Panc1 (cell line): Measurements from ENCODE around the gene RNASEH1. TPM values are rescaled to one million over a fixed set of nuclear protein-coding genes. Genes with fewer than 3 reads are reported as not detected.

Experiments used
- ATAC-seq: fragments of 200-7000 bp; cut with Tn5 transposase; 2 replicates; pipeline ENCODE4 v1.9.1; 2020; ENCODE audit warnings: mild to moderate bottlenecking, moderate library complexity
- BruUV-seq: library from RNA; stranded (reverse); fragments of 400-500 nt; replicated peaks from 2 replicates; lab custom pipeline; 2021; lab: Mats Ljungman, UMichigan
- CTCF ChIA-PET: fragments of 300-600 bp; sonication (Branson Sonifier 250); formaldehyde crosslinking; loops from one replicate; lab custom pipeline; 2022; ENCODE audit warnings: antibody characterized with exemption; lab: Charles Lee
- POLR2A ChIA-PET: fragments of 300-600 bp; sonication (Branson Sonifier 250); formaldehyde crosslinking; loops from one replicate; lab custom pipeline; 2022; ENCODE audit warnings: antibody characterized with exemption; lab: Charles Lee
- DNase-seq: peaks from one replicate; pipeline ENCODE4 v3.0.0-alpha.2; 2010; ENCODE audit warnings: low read depth, low spot score
- H3K27ac ChIP-seq: 2 replicates; pipeline ENCODE4 v1.5.1; 2011; ENCODE audit warnings: mild to moderate bottlenecking, low read length, inconsistent platforms
- H3K27me3 ChIP-seq: fragments of 200-500 bp; sonication (Bioruptor generic); 2 replicates; pipeline ENCODE4 v1.6.0; 2014; ENCODE audit warnings: low read length, inconsistent platforms; ENCODE audit not compliant: control insufficient read depth, insufficient read depth
- H3K36me3 ChIP-seq: fragments of 200-500 bp; sonication (Bioruptor generic); 2 replicates; pipeline ENCODE4 v1.5.1; 2014; ENCODE audit warnings: inconsistent platforms, mild to moderate bottlenecking, low read length, moderate library complexity; ENCODE audit not compliant: control insufficient read depth, insufficient read depth
- H3K4me1 ChIP-seq: 2 replicates; pipeline ENCODE4 v1.5.1; 2011; ENCODE audit warnings: inconsistent platforms, mild to moderate bottlenecking, low read length, moderate library complexity; ENCODE audit not compliant: control insufficient read depth, insufficient read depth
- H3K4me3 ChIP-seq, 2 experiments: 2 replicates each; pipeline ENCODE4 v1.5.1; 2011 to 2012; ENCODE audit warnings: low read depth in 2 of 2, low read length in 2 of 2, mild to moderate bottlenecking in 2 of 2, inconsistent platforms in 1 of 2, moderate library complexity in 1 of 2
- H3K9me3 ChIP-seq: fragments of 200-500 bp; sonication (Bioruptor generic); 2 replicates; pipeline ENCODE4 v1.5.1; 2014; ENCODE audit warnings: low read depth, mild to moderate bottlenecking, inconsistent platforms, low read length, moderate library complexity; ENCODE audit not compliant: control insufficient read depth, insufficient read depth
- POLR2AphosphoS5 ChIP-seq: IDR thresholded peaks from 2 replicates; pipeline ENCODE4 v1.6.1; 2012; ENCODE audit warnings: mild to moderate bottlenecking, low read depth, low read length, moderate library complexity
- SIN3A ChIP-seq: IDR thresholded peaks from 2 replicates; pipeline ENCODE4 v1.6.1; 2012; ENCODE audit warnings: low read depth, mild to moderate bottlenecking, low read length, moderate library complexity, borderline replicate concordance; ENCODE audit not compliant: insufficient read depth
- TCF7L2 ChIP-seq: IDR thresholded peaks from 2 replicates; pipeline ENCODE4 v1.6.1; 2011; ENCODE audit warnings: mild to moderate bottlenecking, low read depth, low read length, inconsistent platforms
- in situ Hi-C: cut with HindIII; loops from 2 replicates; pipeline ENCODE4 v1.10.0; 2016; ENCODE audit warnings: low sequenced_read_pairs, low pct_unique_long_range_greater_than_20kb
- intact Hi-C: fragments of 100-400 bp; cut with micrococcal nuclease; formaldehyde crosslinking; loops from one replicate; pipeline ENCODE4 v1.10.0; 2022; ENCODE audit not compliant: unreplicated experiment
- total RNA-seq: library from RNA; stranded (reverse); gene quantifications from one replicate; pipeline ENCODE4 v1.2.1, GENCODE V29; 2021; ENCODE audit not compliant: unreplicated experiment
- TF ChIP-seq, protein P1 (sequence below): fragments of 450-650 bp; IDR thresholded peaks from 2 replicates; pipeline ENCODE4 v1.5.1; 2017; ENCODE audit warnings: mild to moderate bottlenecking
- TF ChIP-seq, protein P2 (sequence below), 2 experiments: IDR thresholded peaks; 2 replicates each; pipeline ENCODE4 v1.6.1; 2011 to 2012; ENCODE audit warnings: low read depth in 2 of 2, control low read depth in 1 of 2, low read length in 1 of 2, mild to moderate bottlenecking in 1 of 2, moderate library complexity in 1 of 2; ENCODE audit not compliant: insufficient read depth in 1 of 2

Gene RNASEH1
- total RNA-seq, 1 experiment from 2014 or later, result 43.7 TPM

DNA sequence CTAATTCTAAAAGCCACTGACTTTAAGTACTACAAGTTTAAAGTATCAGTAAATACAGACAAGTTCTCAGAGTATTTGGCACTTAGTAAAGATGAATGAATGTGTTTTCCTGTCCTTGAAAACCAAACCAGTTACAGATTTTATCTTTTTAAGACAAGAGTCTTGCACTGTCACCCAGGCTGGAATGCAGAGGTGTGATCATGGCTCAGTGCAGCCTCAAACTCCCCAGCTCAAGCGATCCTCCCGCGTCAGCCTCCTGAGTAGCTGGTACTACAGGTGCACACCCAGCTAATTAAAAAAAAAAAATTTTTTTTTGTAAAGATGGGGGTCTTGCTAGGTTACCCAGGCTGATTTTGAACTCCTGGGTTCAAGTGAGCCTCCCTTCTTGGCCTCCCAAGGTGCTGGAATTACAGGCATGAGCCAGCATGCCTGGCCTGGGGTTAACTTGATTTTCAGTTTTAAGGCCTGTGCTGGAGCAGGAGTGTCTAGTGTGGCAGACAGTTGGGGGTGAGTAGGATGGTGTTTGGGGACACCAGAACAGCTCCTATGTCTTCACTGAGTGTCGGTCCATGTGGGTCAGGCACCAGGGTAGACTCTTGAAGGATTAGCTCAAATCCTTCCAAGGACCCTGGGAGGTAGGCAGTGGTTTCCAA is 26.6 kb upstream of the RNASEH1 start:
- ATAC-seq, result peak; percentile 4; the same call in 1 of the 2 replicates
- DNase-seq, result no peak
- ChIA-PET CTCF (interaction anchor here (0.5 kb wide), 1 partner anchor 15 kb away, joined by 4 read pairs; no protein-coding TSS in a partner anchor), POLR2A (interaction anchor here (0.6 to 1.1 kb wide), 2 partner anchors 27 to 29 kb away, joined by 3 to 4 read pairs; partner anchors contain the start of gene RNASEH1)
- Histone ChIP-seq H3K27me3 (no peaks in the 10 kb centered on the region), H3K4me3 (no peak overlapping the region), H3K9me3 (no peaks in the 10 kb centered on the region), H3K36me3 (peaks cover 30% of the 10 kb centered on the region), H3K27ac (no peak overlapping the region; the same call in 1 of the 2 replicates), H3K4me1 (peaks cover 10% of the 10 kb centered on the region; the same call in 1 of the 2 replicates)
- TF ChIP-seq, protein P1, sequence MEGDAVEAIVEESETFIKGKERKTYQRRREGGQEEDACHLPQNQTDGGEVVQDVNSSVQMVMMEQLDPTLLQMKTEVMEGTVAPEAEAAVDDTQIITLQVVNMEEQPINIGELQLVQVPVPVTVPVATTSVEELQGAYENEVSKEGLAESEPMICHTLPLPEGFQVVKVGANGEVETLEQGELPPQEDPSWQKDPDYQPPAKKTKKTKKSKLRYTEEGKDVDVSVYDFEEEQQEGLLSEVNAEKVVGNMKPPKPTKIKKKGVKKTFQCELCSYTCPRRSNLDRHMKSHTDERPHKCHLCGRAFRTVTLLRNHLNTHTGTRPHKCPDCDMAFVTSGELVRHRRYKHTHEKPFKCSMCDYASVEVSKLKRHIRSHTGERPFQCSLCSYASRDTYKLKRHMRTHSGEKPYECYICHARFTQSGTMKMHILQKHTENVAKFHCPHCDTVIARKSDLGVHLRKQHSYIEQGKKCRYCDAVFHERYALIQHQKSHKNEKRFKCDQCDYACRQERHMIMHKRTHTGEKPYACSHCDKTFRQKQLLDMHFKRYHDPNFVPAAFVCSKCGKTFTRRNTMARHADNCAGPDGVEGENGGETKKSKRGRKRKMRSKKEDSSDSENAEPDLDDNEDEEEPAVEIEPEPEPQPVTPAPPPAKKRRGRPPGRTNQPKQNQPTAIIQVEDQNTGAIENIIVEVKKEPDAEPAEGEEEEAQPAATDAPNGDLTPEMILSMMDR, result no peak
- no peak for TF ChIP-seq TCF7L2
- no peak for TF ChIP-seq POLR2AphosphoS5
- no peak for TF ChIP-seq SIN3A
- TF ChIP-seq, protein P2, sequence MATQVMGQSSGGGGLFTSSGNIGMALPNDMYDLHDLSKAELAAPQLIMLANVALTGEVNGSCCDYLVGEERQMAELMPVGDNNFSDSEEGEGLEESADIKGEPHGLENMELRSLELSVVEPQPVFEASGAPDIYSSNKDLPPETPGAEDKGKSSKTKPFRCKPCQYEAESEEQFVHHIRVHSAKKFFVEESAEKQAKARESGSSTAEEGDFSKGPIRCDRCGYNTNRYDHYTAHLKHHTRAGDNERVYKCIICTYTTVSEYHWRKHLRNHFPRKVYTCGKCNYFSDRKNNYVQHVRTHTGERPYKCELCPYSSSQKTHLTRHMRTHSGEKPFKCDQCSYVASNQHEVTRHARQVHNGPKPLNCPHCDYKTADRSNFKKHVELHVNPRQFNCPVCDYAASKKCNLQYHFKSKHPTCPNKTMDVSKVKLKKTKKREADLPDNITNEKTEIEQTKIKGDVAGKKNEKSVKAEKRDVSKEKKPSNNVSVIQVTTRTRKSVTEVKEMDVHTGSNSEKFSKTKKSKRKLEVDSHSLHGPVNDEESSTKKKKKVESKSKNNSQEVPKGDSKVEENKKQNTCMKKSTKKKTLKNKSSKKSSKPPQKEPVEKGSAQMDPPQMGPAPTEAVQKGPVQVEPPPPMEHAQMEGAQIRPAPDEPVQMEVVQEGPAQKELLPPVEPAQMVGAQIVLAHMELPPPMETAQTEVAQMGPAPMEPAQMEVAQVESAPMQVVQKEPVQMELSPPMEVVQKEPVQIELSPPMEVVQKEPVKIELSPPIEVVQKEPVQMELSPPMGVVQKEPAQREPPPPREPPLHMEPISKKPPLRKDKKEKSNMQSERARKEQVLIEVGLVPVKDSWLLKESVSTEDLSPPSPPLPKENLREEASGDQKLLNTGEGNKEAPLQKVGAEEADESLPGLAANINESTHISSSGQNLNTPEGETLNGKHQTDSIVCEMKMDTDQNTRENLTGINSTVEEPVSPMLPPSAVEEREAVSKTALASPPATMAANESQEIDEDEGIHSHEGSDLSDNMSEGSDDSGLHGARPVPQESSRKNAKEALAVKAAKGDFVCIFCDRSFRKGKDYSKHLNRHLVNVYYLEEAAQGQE (IDR thresholded peaks at IDR 0.05; ENCODE audit: insufficient read depth in 1 of 2, low read depth in 2 of 2, low read length in 1 of 2), result no peak
- intact Hi-C loops (no loop called here), in situ Hi-C loops (no loop called here)
- BruUV-seq, result no TSS peak

DNA sequence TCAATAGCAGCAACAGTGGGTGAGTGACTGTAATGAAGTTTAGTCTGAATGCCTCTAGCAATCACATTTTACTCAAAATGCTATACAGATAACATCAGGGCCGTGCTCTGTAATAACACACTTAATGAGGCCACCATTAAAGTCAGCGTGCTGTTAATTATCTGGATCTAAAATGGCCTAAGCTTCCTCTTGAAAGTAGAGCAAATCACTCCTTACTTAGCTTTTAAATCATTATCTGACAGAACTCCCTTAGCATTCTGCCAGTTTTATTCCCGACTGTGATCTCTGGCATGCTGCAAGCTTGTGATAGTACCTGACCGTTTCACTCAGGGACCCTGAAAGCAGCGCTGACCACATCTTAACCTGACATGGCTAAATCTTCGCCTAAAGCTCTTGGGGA is 25.9 kb upstream of the RNASEH1 start:
- intact Hi-C loops, result no loop called here
- CTCF ChIA-PET, result no interaction called here
- H3K36me3 ChIP-seq, result peaks cover 36% of the 10 kb centered on the region

More for the DNA sequence above, 25.9 kb upstream of the RNASEH1 start:
- Histone ChIP-seq H3K27ac (no peak overlapping the region), H3K4me1 (peaks cover 10% of the 10 kb centered on the region; the same call in 1 of the 2 replicates), H3K27me3 (no peaks in the 10 kb centered on the region), H3K4me3 (no peak overlapping the region), H3K9me3 (no peaks in the 10 kb centered on the region)
- in situ Hi-C loops, result no loop called here
- TF ChIP-seq, protein P2 (IDR thresholded peaks at IDR 0.05; ENCODE audit: insufficient read depth in 1 of 2, low read depth in 2 of 2, low read length in 1 of 2), result no peak
- TF ChIP-seq TCF7L2, result no peak
- TF ChIP-seq, protein P1, result no peak
- no peak for TF ChIP-seq SIN3A
- TF ChIP-seq POLR2AphosphoS5, result no peak
- POLR2A ChIA-PET, result interaction anchor here (1.1 kb wide), 1 partner anchor 26 kb away, joined by 4 read pairs; the partner anchor contains the start of gene RNASEH1
- DNase-seq, result no peak
- ATAC-seq, result no peak
- BruUV-seq, result no TSS peak
